ENCODE results near the gene ZNF687.
A peak's percentile ranks its signal among the peaks of the same experiment; 100 is the strongest.

The ZNF687 gene

DNA sequence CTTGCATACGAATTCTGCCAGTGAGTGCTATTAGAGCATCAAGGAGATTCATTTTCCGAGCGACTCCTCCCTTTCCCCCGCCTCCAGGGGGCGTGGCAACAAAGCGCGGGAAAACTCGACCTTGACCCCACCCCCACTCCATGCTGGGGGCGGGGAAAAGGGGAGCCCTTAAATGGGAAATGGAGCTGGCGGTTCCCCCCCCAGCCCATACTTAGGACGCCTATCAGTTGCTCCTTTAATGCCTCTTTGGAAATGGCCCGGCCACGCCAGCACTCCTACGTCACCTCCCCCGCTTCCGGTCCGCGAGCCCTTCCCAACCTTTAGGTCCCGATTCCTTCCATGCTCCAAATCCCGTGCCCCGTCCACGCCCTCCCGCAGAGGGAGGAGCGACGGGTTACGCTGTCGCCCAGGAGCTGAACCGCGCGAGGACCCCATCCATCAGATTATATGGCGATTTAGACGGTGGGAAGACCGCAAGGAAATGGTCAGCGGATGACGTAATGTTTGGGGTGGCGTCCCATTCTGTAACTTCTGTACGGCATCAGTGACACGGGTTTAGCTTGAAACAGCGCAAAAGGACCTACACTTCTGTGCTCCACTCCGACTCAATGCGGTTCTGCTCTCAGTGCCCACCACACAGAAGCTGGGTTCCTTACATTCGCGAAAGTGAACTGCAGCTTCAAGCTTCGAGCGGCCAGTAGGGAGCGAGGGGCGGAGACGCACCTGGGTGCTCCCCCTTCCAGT, 702 bp upstream of the ZNF687 start:
- peak; percentile 98 for DNase-seq

DNA sequence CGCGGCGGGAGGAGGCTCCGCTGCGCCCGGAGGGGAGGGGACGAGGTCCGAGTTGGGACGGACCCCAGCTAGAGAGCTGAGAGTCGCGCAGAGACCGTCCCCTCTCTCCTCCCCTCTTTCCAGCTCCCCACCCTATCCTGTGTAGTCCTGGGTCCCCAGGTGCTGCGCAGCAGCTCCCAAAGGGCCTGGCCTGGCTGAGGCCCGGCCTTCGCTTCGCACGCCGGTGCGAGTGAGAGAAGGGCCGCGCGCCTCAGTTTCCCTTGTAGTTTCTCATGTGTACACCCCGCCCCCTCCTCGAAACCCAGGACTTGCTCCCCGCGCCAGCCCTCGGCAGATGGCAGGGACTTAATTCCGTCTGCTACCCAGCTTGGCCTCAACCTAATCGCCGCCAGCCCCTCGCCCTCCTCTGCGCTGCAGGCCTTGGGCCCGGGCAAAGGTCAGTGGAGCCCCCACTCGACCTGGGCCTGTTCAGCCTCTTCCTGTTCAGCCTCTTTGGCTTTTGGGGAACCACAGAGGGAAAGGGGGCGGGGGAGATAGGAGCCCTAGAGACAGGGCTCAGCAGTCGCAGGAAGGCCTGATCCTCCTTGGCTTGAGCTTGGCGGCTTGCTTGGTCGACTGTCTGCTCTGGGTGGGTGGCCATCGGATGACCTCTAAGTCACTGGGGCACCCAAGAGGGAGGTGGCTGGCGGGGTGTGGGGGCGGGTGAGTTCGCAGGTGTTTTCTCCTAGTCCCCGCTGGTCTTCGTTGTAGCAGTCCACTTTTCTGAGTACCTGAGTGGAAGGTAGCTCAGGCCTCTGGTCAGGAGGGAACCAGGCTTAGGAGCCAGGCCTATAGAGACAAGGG, 1.0 kb downstream of the ZNF687 start:
- DNase-seq: no peak

DNA sequence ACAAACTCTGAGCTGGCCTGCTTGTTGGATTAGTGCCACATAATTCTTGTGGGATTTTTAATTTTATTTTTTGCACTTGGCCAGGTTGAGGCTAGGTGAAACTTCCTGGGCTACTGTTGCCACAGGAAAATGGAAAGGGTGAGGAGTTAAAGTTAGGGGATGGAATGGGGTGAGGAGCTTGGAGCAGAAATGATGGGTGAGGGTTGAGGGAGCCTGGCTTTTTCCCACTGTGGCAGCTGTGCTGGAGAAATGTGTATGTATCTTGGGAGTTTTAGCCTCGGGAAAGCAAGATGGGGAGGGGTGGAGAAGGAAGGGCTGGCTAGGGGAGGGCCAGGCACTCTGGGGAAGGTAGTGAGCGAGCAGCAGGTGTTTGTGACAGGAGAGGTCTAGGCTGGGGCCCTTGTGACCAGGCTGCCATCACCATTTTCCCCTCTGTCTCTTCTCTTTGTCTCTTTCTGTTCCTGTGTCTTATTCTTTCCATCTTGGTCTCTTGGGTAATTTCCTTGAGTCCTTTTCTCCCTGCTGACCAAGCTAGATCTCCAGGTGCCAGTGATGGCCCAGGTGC, 2.0 kb downstream of the ZNF687 start:
- DNase-seq: no peak

DNA sequence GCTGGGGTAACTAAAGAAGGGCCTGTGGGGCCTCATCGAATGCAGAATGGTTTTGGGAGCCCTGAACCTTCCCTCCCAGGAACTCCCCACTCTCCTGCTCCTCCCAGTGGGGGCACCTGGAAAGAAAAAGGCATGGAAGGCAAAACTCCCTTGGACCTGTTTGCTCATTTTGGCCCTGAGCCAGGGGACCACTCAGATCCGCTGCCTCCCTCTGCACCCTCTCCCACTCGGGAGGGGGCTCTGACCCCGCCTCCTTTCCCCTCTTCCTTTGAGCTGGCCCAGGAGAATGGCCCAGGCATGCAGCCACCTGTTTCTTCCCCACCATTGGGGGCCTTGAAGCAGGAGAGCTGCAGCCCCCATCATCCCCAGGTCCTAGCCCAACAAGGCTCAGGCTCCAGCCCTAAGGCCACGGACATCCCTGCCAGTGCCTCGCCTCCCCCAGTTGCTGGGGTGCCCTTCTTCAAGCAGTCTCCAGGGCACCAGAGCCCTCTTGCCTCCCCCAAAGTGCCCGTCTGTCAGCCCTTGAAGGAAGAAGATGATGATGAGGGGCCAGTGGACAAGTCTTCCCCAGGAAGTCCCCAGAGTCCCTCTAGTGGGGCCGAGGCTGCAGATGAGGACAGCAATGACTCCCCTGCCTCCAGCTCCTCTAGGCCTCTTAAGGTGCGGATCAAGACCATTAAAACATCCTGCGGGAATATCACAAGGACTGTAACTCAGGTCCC, 4.7 kb downstream of the ZNF687 start:
- no peak for DNase-seq

DNA sequence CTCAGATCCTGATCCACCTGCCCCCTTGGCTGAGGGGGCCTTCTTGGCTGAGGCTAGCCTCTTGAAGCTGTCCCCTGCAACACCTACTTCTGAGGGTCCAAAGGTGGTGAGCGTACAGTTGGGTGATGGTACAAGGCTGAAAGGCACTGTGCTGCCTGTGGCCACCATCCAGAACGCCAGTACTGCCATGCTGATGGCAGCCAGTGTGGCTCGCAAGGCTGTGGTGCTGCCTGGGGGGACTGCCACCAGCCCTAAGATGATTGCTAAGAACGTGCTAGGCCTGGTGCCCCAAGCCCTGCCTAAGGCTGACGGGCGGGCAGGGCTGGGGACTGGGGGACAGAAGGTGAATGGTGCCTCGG, 5.2 kb downstream of the ZNF687 start:
- DNase-seq: no peak

DNA sequence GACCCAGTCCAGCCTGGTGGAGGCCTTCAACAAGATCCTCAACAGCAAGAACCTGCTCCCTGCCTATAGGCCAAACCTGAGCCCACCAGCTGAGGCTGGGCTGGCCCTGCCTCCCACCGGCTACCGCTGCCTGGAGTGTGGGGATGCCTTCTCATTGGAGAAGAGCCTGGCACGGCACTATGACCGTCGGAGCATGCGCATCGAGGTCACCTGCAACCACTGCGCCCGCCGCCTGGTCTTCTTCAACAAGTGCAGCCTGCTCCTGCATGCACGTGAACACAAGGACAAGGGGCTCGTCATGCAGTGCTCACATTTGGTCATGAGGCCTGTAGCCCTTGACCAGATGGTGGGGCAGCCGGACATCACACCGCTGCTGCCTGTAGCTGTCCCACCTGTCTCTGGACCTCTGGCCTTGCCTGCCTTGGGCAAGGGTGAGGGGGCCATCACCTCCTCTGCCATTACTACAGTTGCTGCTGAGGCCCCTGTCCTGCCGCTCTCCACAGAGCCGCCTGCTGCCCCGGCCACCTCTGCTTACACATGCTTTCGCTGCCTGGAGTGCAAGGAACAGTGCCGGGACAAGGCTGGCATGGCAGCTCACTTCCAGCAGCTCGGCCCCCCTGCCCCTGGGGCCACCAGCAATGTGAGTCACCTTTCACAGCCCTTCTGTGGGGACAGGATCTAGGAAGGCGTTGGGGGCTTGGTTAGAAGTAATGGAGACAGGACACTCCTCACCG, 5.8 kb downstream of the ZNF687 start:
- no peak for DNase-seq

DNA sequence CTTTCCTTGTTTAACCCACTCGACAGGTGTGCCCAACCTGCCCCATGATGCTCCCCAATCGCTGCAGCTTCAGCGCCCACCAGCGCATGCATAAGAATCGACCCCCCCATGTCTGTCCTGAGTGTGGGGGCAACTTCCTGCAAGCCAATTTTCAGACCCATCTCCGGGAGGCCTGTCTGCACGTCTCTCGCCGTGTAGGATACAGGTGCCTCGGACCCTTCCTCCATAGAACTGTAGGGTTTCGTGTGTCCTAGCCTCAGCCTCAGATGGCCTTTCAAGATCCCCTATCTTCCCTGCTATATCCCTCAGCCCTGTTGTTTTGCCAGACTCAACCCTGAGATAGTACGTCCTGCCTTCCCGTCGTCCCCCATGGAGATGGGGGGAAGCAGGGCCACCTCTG, 6.4 kb downstream of the ZNF687 start:
- no peak for DNase-seq

DNA sequence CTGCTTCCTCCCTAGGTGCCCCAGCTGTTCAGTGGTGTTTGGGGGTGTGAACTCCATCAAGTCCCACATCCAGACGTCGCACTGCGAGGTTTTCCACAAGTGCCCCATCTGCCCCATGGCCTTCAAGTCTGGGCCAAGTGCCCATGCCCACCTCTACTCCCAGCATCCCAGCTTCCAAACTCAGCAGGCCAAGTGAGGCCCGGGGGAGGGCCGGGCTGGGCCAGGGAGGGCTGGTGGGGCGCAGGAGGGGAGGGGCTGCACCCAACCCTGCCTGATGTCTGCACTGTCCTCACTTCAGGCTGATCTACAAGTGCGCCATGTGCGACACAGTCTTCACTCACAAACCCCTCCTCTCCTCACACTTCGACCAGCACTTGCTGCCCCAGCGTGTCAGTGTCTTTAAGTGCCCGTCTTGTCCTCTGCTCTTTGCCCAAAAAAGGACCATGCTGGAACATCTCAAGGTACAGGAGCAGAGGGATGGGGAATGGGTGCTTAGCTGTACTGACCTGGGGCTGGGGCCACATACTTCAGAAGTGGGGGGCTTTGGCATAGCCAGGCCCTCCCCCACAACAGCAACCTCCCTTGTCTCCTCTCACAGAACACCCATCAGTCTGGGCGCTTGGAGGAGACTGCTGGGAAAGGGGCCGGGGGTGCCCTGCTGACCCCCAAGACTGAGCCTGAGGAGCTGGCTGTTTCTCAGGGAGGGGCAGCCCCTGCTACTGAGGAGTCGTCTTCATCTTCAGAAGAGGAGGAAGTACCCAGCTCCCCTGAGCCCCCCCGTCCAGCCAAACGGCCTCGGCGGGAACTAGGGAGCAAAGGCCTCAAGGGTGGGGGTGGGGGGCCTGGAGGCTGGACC, 7.2 kb downstream of the ZNF687 start:
- DNase-seq: no peak

DNA sequence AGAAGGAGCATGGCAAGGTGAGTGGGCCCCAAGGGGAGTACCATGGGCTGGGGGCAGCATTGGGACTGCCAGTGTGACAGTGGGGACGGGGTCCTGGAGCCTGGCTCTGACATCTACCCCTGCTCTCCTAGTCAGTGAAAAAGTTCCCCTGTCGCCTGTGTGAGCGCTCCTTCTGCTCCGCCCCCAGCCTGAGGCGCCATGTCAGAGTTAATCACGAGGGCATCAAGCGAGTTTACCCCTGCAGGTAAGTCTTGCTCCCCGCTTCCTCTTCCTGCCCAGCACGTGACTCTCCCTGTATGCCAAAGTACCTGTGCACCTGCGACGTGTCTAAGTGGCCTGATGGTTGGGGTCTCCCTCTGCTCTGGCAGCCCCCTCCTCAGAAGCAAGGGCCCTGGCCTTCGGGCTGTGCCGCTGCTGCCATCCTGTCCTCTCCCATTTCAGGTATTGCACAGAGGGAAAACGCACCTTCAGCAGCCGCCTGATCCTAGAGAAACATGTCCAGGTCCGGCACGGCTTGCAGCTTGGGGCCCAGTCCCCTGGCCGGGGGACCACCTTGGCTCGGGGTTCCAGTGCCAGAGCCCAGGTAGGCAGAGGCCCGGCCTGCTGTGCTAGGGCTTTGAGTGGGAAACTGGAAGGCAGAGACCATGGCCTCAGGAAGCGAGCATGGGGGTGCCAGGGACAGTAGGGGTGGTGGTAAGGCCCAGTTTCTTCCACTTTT, 8.1 kb downstream of the ZNF687 start:
- no peak for DNase-seq

DNA sequence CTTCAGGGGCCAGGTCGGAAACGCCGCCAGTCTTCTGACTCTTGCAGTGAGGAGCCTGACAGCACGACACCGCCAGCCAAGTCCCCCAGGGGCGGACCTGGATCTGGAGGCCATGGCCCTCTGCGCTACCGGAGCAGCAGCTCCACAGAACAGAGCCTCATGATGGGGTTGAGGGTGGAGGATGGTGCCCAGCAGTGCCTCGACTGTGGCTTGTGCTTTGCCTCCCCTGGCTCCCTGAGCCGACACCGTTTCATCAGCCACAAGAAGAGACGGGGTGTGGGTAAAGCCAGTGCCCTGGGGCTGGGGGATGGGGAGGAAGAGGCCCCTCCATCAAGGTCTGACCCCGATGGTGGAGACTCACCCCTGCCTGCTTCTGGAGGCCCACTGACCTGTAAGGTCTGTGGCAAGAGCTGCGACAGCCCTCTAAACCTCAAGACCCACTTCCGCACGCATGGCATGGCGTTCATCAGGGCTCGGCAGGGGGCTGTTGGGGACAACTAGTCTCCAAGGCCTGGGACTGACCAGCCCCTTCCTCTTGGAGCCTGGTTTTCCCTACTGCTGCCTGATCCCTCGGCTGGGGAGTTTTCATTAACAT, 8.7 kb downstream of the ZNF687 start:
- no peak for DNase-seq

DNA sequence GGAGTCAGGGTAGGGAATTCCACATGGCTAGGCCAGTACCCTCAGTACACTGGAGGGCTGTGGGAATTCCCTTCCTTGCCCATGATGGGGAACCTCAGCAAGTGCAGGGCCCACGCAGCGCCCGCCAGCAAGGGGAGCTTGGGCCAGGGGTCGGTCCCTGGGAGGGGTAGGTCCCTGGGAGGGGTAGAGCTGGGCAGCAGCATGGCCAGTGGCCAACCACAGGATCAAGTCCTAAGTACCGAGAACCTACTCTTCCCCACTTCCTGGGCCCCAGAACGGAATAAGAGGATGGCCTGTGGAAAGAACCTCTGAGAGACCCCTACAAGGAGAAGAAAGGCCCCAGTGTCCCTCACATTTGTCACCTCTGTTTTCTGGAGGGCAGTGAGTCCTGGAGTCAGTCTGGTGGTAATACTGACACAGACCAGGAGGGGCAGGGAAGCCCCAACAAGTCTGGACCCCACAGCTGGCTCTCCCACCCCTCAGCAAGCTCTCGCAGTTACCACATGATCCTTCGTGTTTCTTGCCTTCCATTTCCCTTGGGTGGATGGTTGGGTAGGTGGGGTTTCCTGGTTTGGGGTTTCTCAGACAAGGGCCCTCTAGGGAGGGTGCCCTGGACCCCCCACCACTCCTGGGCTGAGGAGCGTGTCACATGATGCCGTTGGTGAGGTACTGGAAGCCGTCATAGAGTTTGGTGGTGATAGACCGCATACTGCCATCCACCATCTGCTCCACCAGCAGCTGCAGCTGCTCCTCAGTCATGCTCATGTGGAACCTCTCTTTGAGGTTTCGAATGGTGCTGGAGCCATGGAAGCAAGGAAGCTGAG, 10.3 kb downstream of the ZNF687 start:
- DNase-seq: no peak

DNA sequence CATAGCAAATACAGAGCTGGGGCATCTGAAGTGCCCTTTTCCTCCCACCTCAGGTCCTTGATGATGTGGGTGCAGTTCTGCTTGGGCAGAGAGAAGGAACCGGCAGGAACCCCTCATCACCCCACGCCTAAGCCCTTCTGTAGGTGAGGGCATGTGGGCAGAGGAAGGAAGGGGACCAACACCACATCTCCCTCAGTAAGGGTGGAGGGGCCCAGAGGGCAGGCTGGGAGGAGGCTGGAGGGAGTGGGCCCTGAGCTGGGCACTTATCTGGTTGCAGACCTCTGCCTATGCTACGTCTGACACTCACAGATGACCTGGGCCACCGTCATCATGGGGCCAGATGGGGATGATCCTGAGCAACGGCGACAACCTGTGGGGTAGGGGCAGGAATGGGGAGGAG, 11.0 kb downstream of the ZNF687 start:
- no peak for DNase-seq

DNA sequence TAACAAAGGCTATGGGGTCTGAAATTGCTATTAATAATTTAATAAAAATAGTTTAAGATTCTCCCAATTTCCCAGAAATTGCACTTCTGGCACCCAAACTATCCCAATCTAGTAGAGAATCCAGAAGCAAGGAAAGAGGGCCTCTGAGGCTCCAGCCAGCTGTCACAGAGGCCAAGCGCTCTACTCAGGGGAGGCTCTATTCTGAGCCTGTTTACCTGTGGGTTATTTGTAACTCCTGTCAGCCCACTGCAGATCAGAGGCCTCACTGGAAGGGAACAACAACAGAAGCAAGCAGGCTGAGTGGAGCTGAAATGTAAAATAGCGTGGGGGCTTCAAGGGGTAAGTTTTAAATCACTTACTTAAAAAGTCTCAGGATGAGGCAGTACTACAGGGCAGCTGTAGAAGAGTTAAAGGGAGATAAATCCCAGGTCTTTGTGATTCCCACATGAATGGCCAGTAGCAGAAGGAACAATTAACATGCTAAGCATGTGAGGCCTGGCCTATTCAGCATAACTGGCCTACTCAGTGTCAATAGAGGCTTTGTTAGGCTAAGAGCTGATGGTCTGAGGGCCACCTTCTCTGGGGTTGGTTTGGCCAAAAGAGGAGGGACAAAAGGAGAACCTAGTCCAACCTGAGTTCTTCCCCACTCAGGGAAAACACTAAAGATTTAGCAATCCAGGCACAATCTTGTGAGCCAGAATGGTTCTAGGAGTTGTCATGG, 12.8 kb downstream of the ZNF687 start:
- no peak for DNase-seq

DNA sequence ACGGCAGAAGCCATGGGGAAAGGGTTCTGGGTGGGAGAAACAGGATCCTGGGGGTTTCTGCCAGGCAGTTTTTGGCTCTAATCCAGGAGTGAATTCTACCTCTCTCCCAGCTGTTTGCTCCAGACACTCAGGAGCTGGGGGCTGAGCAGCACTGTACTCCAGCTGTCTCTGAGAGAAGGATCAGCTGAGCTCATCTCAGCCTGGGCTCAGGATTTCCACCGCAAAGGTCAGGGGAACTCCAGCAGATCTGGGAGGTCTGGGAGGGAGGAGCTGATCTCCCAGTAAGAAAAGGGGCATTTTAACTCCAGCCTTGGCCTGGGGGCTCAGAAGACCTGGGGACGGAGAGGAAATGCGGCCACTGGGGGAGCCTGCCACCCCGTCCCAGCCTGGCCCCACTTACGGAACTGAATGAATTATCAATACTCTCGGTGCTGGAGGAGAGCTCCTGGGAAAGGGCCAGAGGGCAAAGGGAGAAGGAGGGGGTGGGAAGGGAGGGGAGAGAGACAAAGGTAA, 27.8 kb downstream of the ZNF687 start:
- no peak for DNase-seq

DNA sequence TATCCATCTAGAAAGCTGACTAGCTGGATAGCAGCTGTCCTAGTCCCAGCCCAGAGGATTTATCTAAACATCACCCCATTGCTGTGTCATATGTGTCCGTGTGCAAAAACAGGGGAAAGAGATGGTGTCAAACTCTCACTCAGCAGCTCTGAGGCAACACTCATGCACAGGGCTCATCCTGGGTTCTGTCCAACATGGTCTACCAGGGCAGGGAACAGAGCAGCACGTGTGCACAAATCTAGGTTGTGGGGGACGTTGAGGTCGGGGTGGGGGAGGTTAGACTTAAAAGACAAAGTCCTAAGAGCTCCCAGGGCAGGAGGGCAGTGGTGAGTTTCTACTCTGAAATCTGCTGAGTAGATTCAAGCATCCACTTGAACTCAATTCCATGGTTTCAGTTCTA, 28.9 kb downstream of the ZNF687 start:
- no peak for DNase-seq

DNA sequence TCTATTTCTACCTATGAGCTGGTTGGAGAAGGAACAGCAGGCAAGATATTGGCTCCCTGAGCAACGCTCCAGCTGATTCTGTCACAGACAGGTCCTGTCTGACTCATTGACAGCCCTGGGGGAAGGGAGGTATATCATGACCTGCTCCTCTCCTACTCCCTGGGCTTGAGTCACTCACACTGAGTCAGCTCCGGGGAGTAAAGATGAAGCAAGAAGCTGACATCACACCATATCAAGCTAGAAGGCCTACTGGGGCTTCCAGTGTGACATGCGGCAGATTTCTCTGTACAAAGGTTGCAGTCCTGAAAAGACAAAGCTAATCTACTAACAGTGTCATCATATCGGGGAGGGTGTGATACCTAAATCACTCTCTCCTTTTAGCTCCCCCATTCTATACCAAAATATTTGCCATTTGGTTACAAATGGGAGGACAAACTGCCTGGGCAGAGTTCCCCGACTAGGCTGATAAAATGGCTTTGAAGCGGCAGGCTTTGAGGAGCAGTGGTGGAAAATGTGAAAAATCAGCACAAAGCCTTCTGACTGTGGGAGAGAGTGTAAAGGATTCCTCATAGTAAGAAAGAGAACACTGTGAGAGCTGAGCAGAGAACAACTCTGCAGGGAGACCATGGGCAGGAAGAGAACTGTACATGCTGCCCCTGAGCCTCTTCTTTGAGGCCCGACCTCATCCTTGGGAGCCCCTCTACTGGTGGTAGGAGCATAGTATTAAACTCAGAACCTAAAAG, 29.7 kb downstream of the ZNF687 start:
- DNase-seq: no peak

DNA sequence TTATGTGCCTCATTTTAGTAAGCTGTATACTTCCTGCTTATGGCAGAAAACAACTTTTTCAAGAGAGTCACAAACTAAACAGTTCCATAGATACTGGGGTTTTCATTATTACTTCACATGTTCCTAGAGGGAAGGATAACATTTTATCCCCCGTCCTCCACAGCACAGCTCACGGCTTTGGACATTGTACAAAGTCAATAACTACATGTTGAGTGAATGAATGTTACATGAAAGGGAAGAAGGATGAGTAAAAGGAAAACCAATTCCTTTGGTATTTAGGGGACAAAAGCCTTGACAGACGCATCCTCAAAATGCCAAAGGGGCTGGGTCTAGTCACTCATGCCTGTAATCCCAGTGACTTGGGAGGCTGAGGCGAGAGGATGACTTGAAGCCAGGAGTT, 30.3 kb downstream of the ZNF687 start:
- DNase-seq: no peak

DNA sequence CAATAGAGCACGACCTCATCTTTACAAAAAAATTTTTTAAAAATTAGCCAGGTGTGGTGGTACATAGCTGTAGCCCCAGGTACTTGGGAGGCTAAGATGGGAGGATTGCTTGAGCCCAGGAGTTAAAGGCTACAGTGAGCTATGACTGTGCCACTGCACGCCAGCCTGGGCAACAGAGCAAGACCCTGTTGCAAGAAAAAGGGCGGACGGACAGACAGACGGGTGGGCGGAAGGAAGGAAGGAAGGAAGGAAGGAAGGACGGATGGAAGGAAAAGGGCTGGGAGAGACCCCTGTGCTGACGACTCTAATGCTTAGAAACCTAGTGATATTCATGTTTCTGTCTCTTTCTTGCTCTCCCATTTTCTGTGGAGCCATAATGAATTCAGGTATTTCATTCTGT, 30.7 kb downstream of the ZNF687 start:
- DNase-seq: no peak
